GM18907 (cell line): ENCODE measurements around the gene TRIAP1.
"Not testable (repeated sequence)": the region's sequence is repeated elsewhere in the genome, so short reads cannot be mapped to it uniquely, and the experiment has no call there.

ENCODE experiments used
- ATAC-seq: cut with Tn5 transposase; IDR thresholded peaks from one replicate; pipeline ENCODE4 v1.9.1; 2021; ENCODE audit warnings: mild to moderate bottlenecking, moderate library complexity; ENCODE audit not compliant: unreplicated experiment

TRIAP1 gene

DNA sequence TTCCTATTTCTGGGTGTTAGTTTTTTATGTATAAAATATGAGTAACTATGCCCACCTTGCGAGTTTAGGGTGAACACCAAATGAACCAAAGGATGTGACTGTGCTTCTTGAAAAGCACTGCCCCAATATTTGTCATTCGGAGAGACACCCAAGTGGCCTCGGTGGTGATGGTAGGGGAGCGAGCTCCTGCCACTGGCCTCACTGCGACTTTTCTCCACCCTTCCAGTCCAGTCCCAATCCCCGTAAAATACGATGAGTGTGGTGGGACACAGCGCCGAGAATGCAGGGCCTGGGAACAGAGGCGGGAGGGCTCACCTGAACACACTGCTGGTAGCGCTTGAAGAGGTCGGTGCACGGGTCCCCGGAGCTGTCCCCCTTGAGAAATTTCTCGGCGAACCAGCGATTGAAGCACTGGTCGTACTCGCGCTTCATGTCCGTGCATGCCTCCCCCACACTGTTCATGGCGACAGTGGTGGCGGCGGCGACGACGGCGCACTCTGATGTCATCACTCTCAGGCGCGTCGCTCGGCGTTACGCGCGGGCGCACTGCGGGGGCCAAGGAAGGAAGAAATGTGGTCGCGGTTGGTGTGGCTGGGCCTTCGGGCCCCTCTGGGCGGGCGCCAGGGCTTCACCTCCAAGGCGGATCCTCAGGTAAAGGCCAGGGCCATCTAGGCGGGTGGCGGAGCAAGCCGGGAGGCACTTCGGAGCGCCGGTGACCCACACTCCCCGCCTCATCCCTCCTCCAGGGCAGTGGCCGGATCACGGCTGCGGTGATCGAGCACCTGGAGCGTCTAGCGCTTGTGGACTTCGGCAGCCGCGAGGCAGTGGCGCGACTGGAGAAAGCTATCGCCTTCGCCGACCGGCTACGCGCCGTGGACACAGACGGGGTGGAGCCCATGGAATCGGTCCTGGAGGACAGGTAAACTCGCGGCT lies at the start of gene TRIAP1, which contains the start of gene GATC:
Gene TRIAP1 (minus strand): TSS at position 474 of the 933 bp plus-strand sequence. CDS start 12 bp downstream, at position 462.
Gene GATC (plus strand): TSS at position 534 of the 933 bp plus-strand sequence. CDS start 37 bp downstream, at position 571.
- peak; percentile 91 for ATAC-seq

GRCh38 chr12:120495186-120495730 lies 49.1 kb upstream of the TRIAP1 start:
- no peak for ATAC-seq

DNA sequence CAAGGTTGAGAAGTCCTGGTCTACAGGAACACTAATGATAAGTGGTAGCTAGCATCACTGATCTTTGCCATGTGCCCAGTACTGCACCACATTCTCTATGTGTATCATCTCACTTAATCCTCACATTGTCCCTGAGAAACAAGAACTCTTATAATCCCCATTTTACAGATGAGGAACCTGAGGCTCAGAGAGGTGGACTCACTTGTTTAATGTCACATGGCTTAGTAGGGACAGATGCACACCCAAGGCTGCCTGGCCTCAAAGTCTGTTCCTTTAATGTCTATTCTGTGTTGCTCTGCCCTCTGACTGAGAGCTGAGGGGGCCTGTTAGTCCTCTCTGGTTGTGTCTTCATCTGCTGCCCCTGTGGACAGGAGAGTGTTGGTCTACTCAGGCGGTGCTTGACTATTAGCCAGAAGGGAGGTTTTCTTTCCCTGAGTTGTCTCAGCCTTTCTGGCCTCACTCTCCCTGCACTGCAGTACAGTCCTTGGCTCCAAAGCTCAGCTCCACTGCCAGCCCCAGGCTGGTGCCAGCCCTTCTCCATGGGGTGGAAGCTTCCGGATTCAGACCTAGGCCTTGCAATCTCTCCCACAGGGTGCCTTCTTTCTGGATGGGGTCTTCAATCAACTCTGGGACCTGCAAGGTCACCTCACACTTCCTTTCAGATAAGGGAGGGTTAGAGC lies 44.8 kb upstream of the TRIAP1 start:
- ATAC-seq: no peak

DNA sequence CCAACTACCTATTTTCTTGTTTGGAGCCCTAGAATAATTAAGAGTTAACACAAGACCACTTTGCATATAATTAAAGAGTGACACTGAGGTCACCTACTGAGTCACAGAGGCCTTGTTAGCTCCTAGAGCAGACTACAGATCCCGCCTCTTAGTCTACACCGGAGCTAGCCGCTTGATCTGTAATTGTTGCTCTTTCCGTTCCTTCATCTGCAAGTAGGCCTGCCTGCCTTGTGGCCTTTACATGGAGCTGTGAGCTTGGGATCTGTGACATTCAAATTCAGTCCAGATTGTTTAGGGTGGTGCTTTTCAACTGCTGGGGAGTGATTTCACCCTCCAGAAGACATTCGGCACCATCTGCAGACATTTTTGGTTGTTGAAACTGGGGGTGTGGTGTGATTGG lies 44.1 kb upstream of the TRIAP1 start:
- no peak for ATAC-seq

DNA sequence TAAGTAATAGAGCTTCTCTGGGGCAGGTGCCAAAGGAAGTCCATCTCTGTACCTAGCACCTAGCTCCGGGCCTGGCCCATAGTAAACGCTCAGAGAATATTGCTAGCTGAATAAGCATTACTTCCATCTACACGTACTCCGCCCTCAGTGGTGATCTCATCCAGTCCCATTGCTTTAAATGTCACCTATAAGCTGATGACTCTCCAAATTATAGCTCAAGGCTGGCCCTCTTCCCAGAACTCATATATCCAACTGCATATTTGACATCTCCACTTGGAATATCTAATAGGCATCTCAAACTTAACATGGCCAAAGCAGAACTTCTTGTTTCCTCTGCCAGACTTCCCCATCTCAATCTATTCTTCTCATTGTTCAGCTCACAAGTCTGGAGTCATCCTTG lies 42.8 kb upstream of the TRIAP1 start:
- no peak for ATAC-seq

- ATAC-seq: no peak
Observed at GRCh38 chr12:120488057-120488640, 42.0 kb upstream of the TRIAP1 start.

- ATAC-seq: not testable (repeated sequence)
Observed at GRCh38 chr12:120487552-120487951, 41.4 kb upstream of the TRIAP1 start.

- no peak for ATAC-seq
Observed at GRCh38 chr12:120485961-120486881, 40.0 kb upstream of the TRIAP1 start.

GRCh38 chr12:120483621-120484020 lies 37.4 kb upstream of the TRIAP1 start:
- ATAC-seq: no peak

GRCh38 chr12:120481022-120481767 lies 35.0 kb upstream of the TRIAP1 start:
- ATAC-seq: no peak

DNA sequence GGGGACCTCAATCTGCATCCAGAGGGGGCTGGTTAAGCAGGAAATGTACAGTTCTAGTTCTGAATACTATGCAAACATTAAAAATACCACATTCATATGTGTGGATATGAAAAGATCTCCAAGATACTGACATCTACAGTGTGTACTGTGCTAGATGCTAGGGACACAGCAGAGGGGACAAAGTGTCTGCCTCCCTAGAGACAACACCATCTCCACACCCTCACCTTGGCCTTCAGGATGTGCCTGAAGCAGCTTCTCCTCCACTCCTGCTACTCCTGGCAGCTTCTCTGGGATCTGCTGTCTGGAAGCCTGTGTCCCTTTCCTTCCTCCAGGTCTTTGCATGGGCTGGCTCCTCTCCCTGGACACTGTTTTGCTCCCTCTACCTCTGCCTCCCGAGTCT lies 34.0 kb upstream of the TRIAP1 start:
- ATAC-seq: no peak

DNA sequence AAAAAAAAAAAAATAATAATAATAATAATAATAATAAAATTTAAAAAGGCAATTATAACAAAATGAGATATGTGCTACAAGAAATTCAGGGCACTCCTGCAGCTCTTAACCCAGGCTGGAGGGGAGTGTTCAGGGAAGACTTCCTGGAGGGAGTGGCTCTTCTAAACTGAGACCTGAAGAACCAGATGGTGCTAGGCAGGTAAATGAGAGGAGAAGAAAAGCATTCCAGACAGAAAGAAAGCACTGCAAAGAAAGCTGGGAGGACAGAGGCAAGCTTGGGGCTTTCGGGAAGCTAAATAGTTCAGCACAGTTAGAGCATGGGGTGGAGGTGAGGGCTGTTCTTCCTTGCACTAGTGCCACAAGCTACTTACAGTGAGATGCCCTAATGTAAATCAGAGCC lies 33.3 kb upstream of the TRIAP1 start:
- ATAC-seq: no peak

- no peak for ATAC-seq
Observed at GRCh38 chr12:120475643-120476042, 29.5 kb upstream of the TRIAP1 start.

GRCh38 chr12:120474616-120474960 lies 28.4 kb upstream of the TRIAP1 start:
- no peak for ATAC-seq

GRCh38 chr12:120473807-120474615 lies 27.8 kb upstream of the TRIAP1 start:
- no peak for ATAC-seq

- ATAC-seq: no peak
Observed at GRCh38 chr12:120472521-120472920, 26.3 kb upstream of the TRIAP1 start.

- no peak for ATAC-seq
Observed at GRCh38 chr12:120470150-120470784, 24.1 kb upstream of the TRIAP1 start.

DNA sequence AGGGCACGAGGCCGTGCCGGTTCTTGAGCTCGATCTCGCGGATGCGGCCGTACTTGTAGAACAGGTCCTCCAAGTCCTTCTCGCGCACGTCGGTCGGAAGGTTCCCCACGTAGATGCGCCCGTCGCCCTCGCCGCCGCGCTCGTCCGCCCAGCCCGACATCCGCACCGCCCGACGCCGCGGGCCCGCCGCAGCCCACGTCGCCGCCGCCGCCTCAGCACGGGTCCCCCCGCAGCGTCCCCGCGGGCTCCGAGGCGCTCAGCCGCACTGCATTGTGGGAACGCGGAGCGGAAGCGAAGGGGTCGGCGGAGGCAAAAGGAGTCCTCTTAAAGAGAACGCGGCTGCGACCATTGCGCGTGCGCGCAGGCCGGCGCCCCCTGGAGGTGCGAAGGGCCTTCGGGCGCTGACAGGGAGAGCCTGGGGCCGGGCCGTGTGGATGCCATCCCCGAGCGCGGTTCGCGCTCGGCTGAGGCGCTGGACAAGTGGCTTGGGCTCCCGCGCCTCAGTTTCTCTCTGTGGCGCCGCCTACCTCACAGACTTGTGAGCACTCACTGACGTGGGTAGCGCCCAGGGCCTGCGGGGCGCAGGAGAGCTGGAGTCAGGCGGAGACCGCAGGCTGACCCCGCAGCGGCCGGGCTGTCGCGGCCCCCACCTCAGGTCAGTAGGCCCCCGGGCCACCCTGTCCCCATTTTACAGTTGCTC lies 23.4 kb upstream of the TRIAP1 start, which contains the start of gene SRSF9:
Gene SRSF9 (minus strand): TSS at position 299 of the 700 bp plus-strand sequence. CDS start 139 bp downstream, at position 160.
- peak; percentile 75 for ATAC-seq
